ENCODE results near the gene GNG2. TPM values are rescaled to one million over a fixed set of nuclear protein-coding genes. Genes with fewer than 3 reads are reported as not detected.

GNG2 gene
- total RNA-seq, 1 experiment from 2014 or later, result 8.6 TPM

DNA sequence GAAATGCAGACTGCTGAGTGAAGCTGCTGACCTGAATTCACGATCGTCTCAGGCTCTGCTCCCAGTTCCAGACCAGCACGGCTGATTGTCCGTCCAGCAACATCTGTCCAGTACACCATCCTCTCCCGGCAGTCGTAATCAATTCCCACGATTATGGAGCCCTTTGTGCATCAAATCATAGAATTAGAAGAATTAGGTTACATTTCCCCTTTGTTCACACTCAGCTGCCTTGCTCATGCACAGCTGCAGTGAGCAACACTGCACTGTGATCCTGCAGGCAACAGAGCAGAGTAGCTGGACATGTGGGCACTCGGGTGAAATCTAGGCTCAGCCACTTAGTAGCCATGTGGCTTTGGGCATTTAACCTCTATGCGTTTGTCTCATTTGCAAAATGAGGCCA lies 151.1 kb downstream of the GNG2 start:
- TF ChIP-seq, protein P1, sequence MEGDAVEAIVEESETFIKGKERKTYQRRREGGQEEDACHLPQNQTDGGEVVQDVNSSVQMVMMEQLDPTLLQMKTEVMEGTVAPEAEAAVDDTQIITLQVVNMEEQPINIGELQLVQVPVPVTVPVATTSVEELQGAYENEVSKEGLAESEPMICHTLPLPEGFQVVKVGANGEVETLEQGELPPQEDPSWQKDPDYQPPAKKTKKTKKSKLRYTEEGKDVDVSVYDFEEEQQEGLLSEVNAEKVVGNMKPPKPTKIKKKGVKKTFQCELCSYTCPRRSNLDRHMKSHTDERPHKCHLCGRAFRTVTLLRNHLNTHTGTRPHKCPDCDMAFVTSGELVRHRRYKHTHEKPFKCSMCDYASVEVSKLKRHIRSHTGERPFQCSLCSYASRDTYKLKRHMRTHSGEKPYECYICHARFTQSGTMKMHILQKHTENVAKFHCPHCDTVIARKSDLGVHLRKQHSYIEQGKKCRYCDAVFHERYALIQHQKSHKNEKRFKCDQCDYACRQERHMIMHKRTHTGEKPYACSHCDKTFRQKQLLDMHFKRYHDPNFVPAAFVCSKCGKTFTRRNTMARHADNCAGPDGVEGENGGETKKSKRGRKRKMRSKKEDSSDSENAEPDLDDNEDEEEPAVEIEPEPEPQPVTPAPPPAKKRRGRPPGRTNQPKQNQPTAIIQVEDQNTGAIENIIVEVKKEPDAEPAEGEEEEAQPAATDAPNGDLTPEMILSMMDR (IDR thresholded peaks at IDR 0.05; ENCODE audit: insufficient read depth in 1 of 2, low read depth in 1 of 2, low read length in 1 of 2, severe bottlenecking in 1 of 2, unreplicated experiment in 1 of 2), result no peak
- H3K4me1 ChIP-seq, result peaks cover 14% of the 10 kb centered on the region
- no peaks in the 10 kb centered on the region for H3K9me3 ChIP-seq
- no peak overlapping the region for H3K27ac Mint-ChIP-seq (ENCODE audit: unreplicated experiment)
- H3K36me3 Mint-ChIP-seq (ENCODE audit: insufficient read depth, unreplicated experiment), result peaks cover 65% of the 10 kb centered on the region
- no peaks in the 10 kb centered on the region for H3K27me3 ChIP-seq (replicated peaks; ENCODE audit: control insufficient read depth, insufficient read depth, low read length)
- peaks cover 4% of the 10 kb centered on the region for H3K36me3 ChIP-seq (ENCODE audit: control insufficient read depth, insufficient read depth, low read length)
- H3K4me3 Mint-ChIP-seq (ENCODE audit: unreplicated experiment), result no peak overlapping the region
- H3K27me3 Mint-ChIP-seq (ENCODE audit: insufficient read depth, unreplicated experiment), result no peaks in the 10 kb centered on the region
- no peak for DNase-seq
- H3K4me3 ChIP-seq (ENCODE audit: low read depth, low read length), result no peak overlapping the region
- H3K9me3 Mint-ChIP-seq (ENCODE audit: unreplicated experiment), result no peaks in the 10 kb centered on the region
- intact Hi-C loops (cut with micrococcal nuclease; ENCODE audit: unreplicated experiment), result loop anchor here (10.0 kb wide), 1 partner anchor 53 kb away; the partner anchor contains the start of gene NID2
- ChIA-PET CTCF (no interaction called here), POLR2A (no interaction called here)
- no TSS peak for BruUV-seq (replicated peaks)
- H3K4me1 Mint-ChIP-seq (ENCODE audit: low read depth, unreplicated experiment), result peaks cover 12% of the 10 kb centered on the region

DNA sequence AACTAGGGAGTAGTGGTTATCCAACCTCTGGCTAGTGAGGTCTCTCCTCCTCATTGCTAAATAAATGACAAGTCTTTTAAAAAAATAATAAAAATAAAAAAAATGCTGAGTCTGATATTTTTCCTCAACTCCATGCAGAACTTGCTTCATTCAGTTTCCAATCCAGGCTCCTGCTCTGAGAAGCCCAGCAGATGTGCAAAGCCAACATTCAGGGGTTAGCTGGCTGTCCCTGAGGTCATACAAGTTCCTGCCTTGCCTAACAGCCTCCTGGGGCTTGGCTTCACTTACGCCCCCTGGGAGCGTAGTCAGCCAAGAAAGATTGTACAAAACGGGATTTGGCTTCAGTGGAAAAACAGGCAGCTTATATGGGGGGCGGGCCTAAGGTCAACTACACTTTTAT lies 152.2 kb downstream of the GNG2 start:
- H3K27ac Mint-ChIP-seq (ENCODE audit: unreplicated experiment), result no peak overlapping the region
- POLR2A ChIA-PET, result no interaction called here
- H3K4me1 Mint-ChIP-seq (ENCODE audit: low read depth, unreplicated experiment), result peaks cover 6% of the 10 kb centered on the region
- H3K4me1 ChIP-seq, result peaks cover 3% of the 10 kb centered on the region
- BruUV-seq (replicated peaks), result no TSS peak
- no peak overlapping the region for H3K4me3 ChIP-seq (ENCODE audit: low read depth, low read length)
- intact Hi-C loops (cut with micrococcal nuclease; ENCODE audit: unreplicated experiment), result loop anchor here (10.0 kb wide), 1 partner anchor 52 kb away; the partner anchor contains the start of gene NID2
- H3K9me3 ChIP-seq, result no peaks in the 10 kb centered on the region
- CTCF ChIA-PET, result no interaction called here
- no peaks in the 10 kb centered on the region for H3K27me3 Mint-ChIP-seq (ENCODE audit: insufficient read depth, unreplicated experiment)
- peaks cover 4% of the 10 kb centered on the region for H3K36me3 ChIP-seq (ENCODE audit: control insufficient read depth, insufficient read depth, low read length)
- H3K4me3 Mint-ChIP-seq (ENCODE audit: unreplicated experiment), result no peak overlapping the region
- no peaks in the 10 kb centered on the region for H3K27me3 ChIP-seq (replicated peaks; ENCODE audit: control insufficient read depth, insufficient read depth, low read length)
- TF ChIP-seq, protein P1 (IDR thresholded peaks at IDR 0.05; ENCODE audit: insufficient read depth in 1 of 2, low read depth in 1 of 2, low read length in 1 of 2, severe bottlenecking in 1 of 2, unreplicated experiment in 1 of 2), result no peak
- peak in 1 of 2 experiments; percentile 21 for DNase-seq
- H3K36me3 Mint-ChIP-seq (ENCODE audit: insufficient read depth, unreplicated experiment), result peaks cover 61% of the 10 kb centered on the region
- no peaks in the 10 kb centered on the region for H3K9me3 Mint-ChIP-seq (ENCODE audit: unreplicated experiment)

DNA sequence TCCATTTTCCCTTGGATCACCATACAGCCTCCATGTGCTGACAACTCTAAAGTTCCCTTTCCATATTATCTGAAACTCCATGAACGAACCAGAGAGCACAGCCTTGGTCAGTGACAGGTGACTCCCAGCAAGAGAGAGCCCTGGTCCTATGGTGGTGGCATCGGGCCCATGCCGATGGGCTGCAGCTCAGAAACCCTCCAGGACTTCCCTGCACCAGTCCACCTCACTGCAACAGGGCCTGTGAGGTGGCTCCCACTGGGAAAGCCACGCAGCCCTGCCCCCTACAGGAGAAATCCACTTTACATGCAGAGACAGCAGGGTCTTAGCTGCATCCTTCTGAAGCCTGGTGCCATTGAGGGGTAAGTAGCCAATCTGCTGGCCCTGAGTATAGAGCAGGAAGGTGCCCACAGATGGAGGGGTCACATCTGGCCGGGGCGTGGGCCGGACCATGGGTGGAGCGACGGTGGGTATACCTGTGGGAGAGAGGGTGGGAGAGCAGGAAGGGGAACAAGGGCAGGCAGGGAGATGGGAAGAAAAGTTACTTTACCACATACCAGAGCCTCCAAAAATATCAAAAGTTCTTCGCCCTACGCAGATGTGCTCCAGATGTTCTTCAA lies 153.7 kb downstream of the GNG2 start:
- H3K27me3 Mint-ChIP-seq (ENCODE audit: insufficient read depth, unreplicated experiment), result no peaks in the 10 kb centered on the region
- ChIA-PET POLR2A (no interaction called here), CTCF (no interaction called here)
- TF ChIP-seq, protein P1 (IDR thresholded peaks at IDR 0.05; ENCODE audit: insufficient read depth in 1 of 2, low read depth in 1 of 2, low read length in 1 of 2, severe bottlenecking in 1 of 2, unreplicated experiment in 1 of 2), result peak; percentile 18 to 26
- no peaks in the 10 kb centered on the region for H3K4me1 ChIP-seq
- no TSS peak for BruUV-seq (replicated peaks)
- no peaks in the 10 kb centered on the region for H3K9me3 Mint-ChIP-seq (ENCODE audit: unreplicated experiment)
- H3K4me3 ChIP-seq (ENCODE audit: low read depth, low read length), result no peak overlapping the region
- intact Hi-C loops (cut with micrococcal nuclease; ENCODE audit: unreplicated experiment), result loop anchor here (2.0 to 10.0 kb wide), 2 partner anchors 51 to 117 kb away; partner anchors contain the start of gene NID2
- H3K36me3 ChIP-seq (ENCODE audit: control insufficient read depth, insufficient read depth, low read length), result no peaks in the 10 kb centered on the region
- H3K36me3 Mint-ChIP-seq (ENCODE audit: insufficient read depth, unreplicated experiment), result peaks cover 48% of the 10 kb centered on the region
- H3K4me1 Mint-ChIP-seq (ENCODE audit: low read depth, unreplicated experiment), result no peaks in the 10 kb centered on the region
- no peak overlapping the region for H3K4me3 Mint-ChIP-seq (ENCODE audit: unreplicated experiment)
- H3K27ac Mint-ChIP-seq (ENCODE audit: unreplicated experiment), result peak overlapping the region; percentile 63
- peak; percentile 39 to 47 for DNase-seq
- H3K27me3 ChIP-seq (replicated peaks; ENCODE audit: control insufficient read depth, insufficient read depth, low read length), result no peaks in the 10 kb centered on the region
- H3K9me3 ChIP-seq, result no peaks in the 10 kb centered on the region

Measured in Caco-2 (cell line).